A549 (cell line): Measurements from ENCODE around the gene ANO2. TPM values are rescaled to one million over a fixed set of nuclear protein-coding genes. Genes with fewer than 3 reads are reported as not detected.

ENCODE experiments used
- ATAC-seq, 2 experiments: fragments of 200-7000 bp in 1 of 2; fragments of >200 bp in 1 of 2; cut with Nextera tagmentation in 1 of 2; cut with Tn5 transposase in 1 of 2; 3 replicates each; pipeline versions ENCODE4 v1.8.0 to v1.9.1; 2018 to 2020; ENCODE audit warnings: mild to moderate bottlenecking in 1 of 2, moderate library complexity in 1 of 2
- CTCF ChIA-PET: fragments of 300-600 bp; sonication (Branson Sonifier 250); formaldehyde crosslinking; extraction: SDS; loops from one replicate; lab custom pipeline; 2021; ENCODE audit warnings: antibody characterized with exemption, inconsistent platforms; lab: Yijun Ruan, JAX
- POLR2A ChIA-PET: fragments of 350-600 bp; formaldehyde crosslinking; extraction: SDS; loops from one replicate; lab custom pipeline; 2021; ENCODE audit warnings: antibody characterized with exemption, inconsistent platforms; lab: Yijun Ruan, JAX
- DNase-seq, 2 experiments: peaks; one replicate each; pipeline versions ENCODE4 v3.0.0 to v3.0.0-alpha.2; 2011 to 2016; ENCODE audit warnings: low read depth in 1 of 2, low spot score in 1 of 2
- FAIRE-seq: peaks from 2 replicates; lab custom pipeline; 2011; peaks lifted over from hg19 to GRCh38; lab: Jason Lieb, UNC
- H3K27ac ChIP-seq, 2 experiments: fragments of >200 bp; sonication (Bioruptor Twin); formaldehyde crosslinking; 3 replicates each; pipeline ENCODE4 v1.5.1; 2016 to 2017
- H3K4me1 ChIP-seq: fragments of >200 bp; sonication (Bioruptor Twin); formaldehyde crosslinking; 3 replicates; pipeline ENCODE4 v1.6.1; 2016
- H3K4me2 ChIP-seq: fragments of >200 bp; sonication (Bioruptor Twin); formaldehyde crosslinking; 3 replicates; pipeline ENCODE4 v1.6.1; 2016
- H3K4me3 ChIP-seq: fragments of >200 bp; sonication (Bioruptor Twin); formaldehyde crosslinking; 3 replicates; pipeline ENCODE4 v1.5.1; 2016
- H3K9me3 ChIP-seq: fragments of >200 bp; sonication (Bioruptor Twin); formaldehyde crosslinking; 3 replicates; pipeline ENCODE4 v1.6.1; 2016
- BHLHE40 ChIP-seq: IDR thresholded peaks from 2 replicates; pipeline ENCODE4 v1.6.1; 2012; ENCODE audit warnings: low read depth, low read length, inconsistent platforms
- CHD2 ChIP-seq: fragments of 150-350 bp; IDR thresholded peaks from 2 replicates; pipeline ENCODE4 v1.6.1; 2014; ENCODE audit warnings: low read length; ENCODE audit not compliant: partially characterized antibody
- CHD4 ChIP-seq: fragments of 200-600 bp; sonication (generic); IDR thresholded peaks from 2 replicates; pipeline ENCODE4 v1.6.1; 2016; ENCODE audit warnings: antibody characterized with exemption, mild to moderate bottlenecking, borderline replicate concordance
- ESRRA ChIP-seq: fragments of 150-350 bp; IDR thresholded peaks from 2 replicates; pipeline ENCODE4 v1.6.1; 2014; ENCODE audit warnings: mild to moderate bottlenecking, low read length, borderline replicate concordance
- FOXS1 ChIP-seq: fragments of 250-450 bp; sonication (Bioruptor Pico); IDR thresholded peaks from 2 replicates; pipeline ENCODE4 v1.5.0; 2020; ENCODE audit warnings: mild to moderate bottlenecking, moderate library complexity
- GATA3 ChIP-seq: IDR thresholded peaks from 2 replicates; pipeline ENCODE4 v1.6.1; 2012; ENCODE audit warnings: borderline replicate concordance
- JUN ChIP-seq, 2 experiments: fragments of >200 bp; sonication (Bioruptor Twin); formaldehyde crosslinking; IDR thresholded peaks; 2 replicates in 1 of 2; 3 replicates in 1 of 2; pipeline ENCODE4 v1.6.1; 2016 to 2017
- MAFK ChIP-seq: fragments of 450-650 bp; IDR thresholded peaks from 2 replicates; pipeline ENCODE4 v1.6.1; 2014; ENCODE audit not compliant: partially characterized antibody
- MAZ ChIP-seq: fragments of 150-350 bp; IDR thresholded peaks from 2 replicates; pipeline ENCODE4 v1.6.1; 2014; ENCODE audit warnings: antibody characterized with exemption, low read depth, low read length, borderline replicate concordance
- NPAS2 ChIP-seq: fragments of 250-450 bp; sonication (Bioruptor Pico); IDR thresholded peaks from 2 replicates; pipeline ENCODE4 v1.8.0; 2022; ENCODE audit warnings: mild to moderate bottlenecking, moderate library complexity, borderline replicate concordance
- NR3C1 ChIP-seq: fragments of >200 bp; sonication (Bioruptor Twin); formaldehyde crosslinking; IDR thresholded peaks from 3 replicates; pipeline ENCODE4 v1.6.1; 2017
- PHF8 ChIP-seq: fragments of 200-600 bp; sonication (generic); IDR thresholded peaks from 2 replicates; pipeline ENCODE4 v1.6.1; 2016; ENCODE audit warnings: low read depth, mild to moderate bottlenecking, antibody characterized with exemption, moderate library complexity, borderline replicate concordance
- POLR2A ChIP-seq: IDR thresholded peaks from 2 replicates; pipeline ENCODE4 v1.6.1; 2012; ENCODE audit warnings: mild to moderate bottlenecking, low read length
- RAD21 ChIP-seq, 2 experiments: fragments of >200 bp in 1 of 2; sonication (Bioruptor Twin) in 1 of 2; formaldehyde crosslinking in 1 of 2; IDR thresholded peaks in 1 of 2; conservative IDR thresholded peaks in 1 of 2; 2 replicates in 1 of 2; 3 replicates in 1 of 2; pipeline ENCODE4 v1.6.1; 2012 to 2018; ENCODE audit warnings: inconsistent platforms in 1 of 2
- RARB ChIP-seq: fragments of 250-450 bp; sonication (Bioruptor Pico); IDR thresholded peaks from 2 replicates; pipeline ENCODE4 v1.8.0; 2021; ENCODE audit warnings: mild to moderate bottlenecking, moderate library complexity
- SREBF2 ChIP-seq: fragments of 450-650 bp; IDR thresholded peaks from 2 replicates; pipeline ENCODE4 v1.6.1; 2014; ENCODE audit warnings: mild to moderate bottlenecking, moderate library complexity
- ZSCAN20 ChIP-seq: fragments of 250-450 bp; sonication (Bioruptor Pico); IDR thresholded peaks from 2 replicates; pipeline ENCODE4 v1.8.0; 2022; ENCODE audit warnings: mild to moderate bottlenecking, moderate library complexity
- WGBS: methylation state at CpG from one replicate; pipeline ENCODE4 v1.1.6; 2017; ENCODE audit errors: missing lambda C conversion rate; 5-methylcytosine and 5-hydroxymethylcytosine counted together
- polyA plus RNA-seq, 4 experiments: library from polyadenylated mRNA; depleted of rRNA in 3 of 4; stranded (reverse); fragments of >200 nt; fragmentation: RNase III in 1 of 4; extraction: RNeasy Plus Mini Kit Qiagen cat#74134 plus additional on column Dnase treatment in 1 of 4; gene quantifications; 2 replicates in 3 of 4; 3 replicates in 1 of 4; pipeline ENCODE4 v1.2.3, GENCODE V29; 2011 to 2017
- TF ChIP-seq, protein P1 (sequence below): fragments of 150-350 bp; IDR thresholded peaks from 2 replicates; pipeline ENCODE4 v1.6.1; 2014; ENCODE audit warnings: low read depth, mild to moderate bottlenecking, low read length
- TF ChIP-seq, protein P2 (sequence below): IDR thresholded peaks from 2 replicates; pipeline ENCODE4 v1.6.1; 2012; ENCODE audit warnings: low read depth, borderline replicate concordance
- TF ChIP-seq, protein P3 (sequence below): fragments of 200-600 bp; sonication (generic); IDR thresholded peaks from 2 replicates; pipeline ENCODE4 v1.6.1; 2016; ENCODE audit warnings: antibody characterized with exemption, mild to moderate bottlenecking, moderate library complexity
- TF ChIP-seq, protein P4 (sequence below): fragments of >200 bp; sonication (Bioruptor Twin); formaldehyde crosslinking; IDR thresholded peaks from 3 replicates; pipeline ENCODE4 v1.6.1; 2016
- TF ChIP-seq, protein P5 (sequence below): fragments of 250-450 bp; sonication (Bioruptor Pico); IDR thresholded peaks from 2 replicates; pipeline ENCODE4 v1.5.0; 2021; ENCODE audit warnings: mild to moderate bottlenecking, moderate library complexity, borderline replicate concordance
- TF ChIP-seq, protein P6 (sequence below): fragments of >200 bp; sonication (Bioruptor Twin); formaldehyde crosslinking; IDR thresholded peaks from 2 replicates; pipeline ENCODE4 v1.6.1; 2016
- TF ChIP-seq, protein P7 (sequence below): fragments of 250-450 bp; sonication (Bioruptor Pico); IDR thresholded peaks from 2 replicates; pipeline ENCODE4 v1.5.0; 2020; ENCODE audit warnings: low read depth, mild to moderate bottlenecking, moderate library complexity
- TF ChIP-seq, protein P8 (sequence below): IDR thresholded peaks from 2 replicates; pipeline ENCODE4 v1.6.1; 2012
- TF ChIP-seq, protein P9 (sequence below): fragments of 450-650 bp; IDR thresholded peaks from 2 replicates; pipeline ENCODE4 v1.6.1; 2014; ENCODE audit warnings: antibody characterized with exemption

The ANO2 gene
- polyA plus RNA-seq, 2 of the 4 experiments (the other 2 are of a cell fraction): not detected

DNA sequence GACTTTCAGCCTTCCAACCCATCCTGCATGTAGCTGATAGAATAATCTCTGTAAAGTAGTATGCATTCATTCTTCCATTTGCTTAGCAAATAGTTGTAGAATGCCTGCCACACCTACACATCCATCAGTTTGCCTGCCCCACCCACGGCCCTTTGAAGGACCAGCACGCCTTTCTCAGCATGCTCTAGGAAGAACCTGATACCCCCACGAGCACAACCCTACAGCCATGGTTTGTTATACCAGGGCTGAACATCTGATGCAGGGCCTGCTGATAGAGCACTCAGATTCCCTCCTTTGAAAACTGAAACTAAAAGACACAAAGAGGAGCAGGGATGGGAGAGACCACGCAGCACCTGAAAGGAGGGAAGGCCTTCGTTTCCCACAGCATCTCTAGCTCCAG lies 205.1 kb downstream of the ANO2 start:
- DNase-seq (no peak), ATAC-seq (no peak), FAIRE-seq (no peak)
- no peak overlapping the region for H3K4me2 ChIP-seq
- 0% methylated on average over 5 of the region's 5 CpGs for WGBS
- ChIA-PET CTCF (interaction anchor here (1.2 kb wide), 1 partner anchor 16 kb away, joined by 3 read pairs; no protein-coding TSS in a partner anchor), POLR2A (no interaction called here)
- TF ChIP-seq, protein P1, sequence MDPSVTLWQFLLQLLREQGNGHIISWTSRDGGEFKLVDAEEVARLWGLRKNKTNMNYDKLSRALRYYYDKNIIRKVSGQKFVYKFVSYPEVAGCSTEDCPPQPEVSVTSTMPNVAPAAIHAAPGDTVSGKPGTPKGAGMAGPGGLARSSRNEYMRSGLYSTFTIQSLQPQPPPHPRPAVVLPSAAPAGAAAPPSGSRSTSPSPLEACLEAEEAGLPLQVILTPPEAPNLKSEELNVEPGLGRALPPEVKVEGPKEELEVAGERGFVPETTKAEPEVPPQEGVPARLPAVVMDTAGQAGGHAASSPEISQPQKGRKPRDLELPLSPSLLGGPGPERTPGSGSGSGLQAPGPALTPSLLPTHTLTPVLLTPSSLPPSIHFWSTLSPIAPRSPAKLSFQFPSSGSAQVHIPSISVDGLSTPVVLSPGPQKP: no peak
- TF ChIP-seq ZSCAN20 (no peak), JUN (IDR thresholded peaks at IDR 0.05) (no peak), POLR2A (no peak), RARB (CRISPR knock-in tag) (no peak), NPAS2 (CRISPR knock-in tag) (no peak), CHD2 (no peak), GATA3 (no peak)
- TF ChIP-seq, protein P2, sequence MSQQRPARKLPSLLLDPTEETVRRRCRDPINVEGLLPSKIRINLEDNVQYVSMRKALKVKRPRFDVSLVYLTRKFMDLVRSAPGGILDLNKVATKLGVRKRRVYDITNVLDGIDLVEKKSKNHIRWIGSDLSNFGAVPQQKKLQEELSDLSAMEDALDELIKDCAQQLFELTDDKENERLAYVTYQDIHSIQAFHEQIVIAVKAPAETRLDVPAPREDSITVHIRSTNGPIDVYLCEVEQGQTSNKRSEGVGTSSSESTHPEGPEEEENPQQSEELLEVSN: no peak
- TF ChIP-seq, protein P3, sequence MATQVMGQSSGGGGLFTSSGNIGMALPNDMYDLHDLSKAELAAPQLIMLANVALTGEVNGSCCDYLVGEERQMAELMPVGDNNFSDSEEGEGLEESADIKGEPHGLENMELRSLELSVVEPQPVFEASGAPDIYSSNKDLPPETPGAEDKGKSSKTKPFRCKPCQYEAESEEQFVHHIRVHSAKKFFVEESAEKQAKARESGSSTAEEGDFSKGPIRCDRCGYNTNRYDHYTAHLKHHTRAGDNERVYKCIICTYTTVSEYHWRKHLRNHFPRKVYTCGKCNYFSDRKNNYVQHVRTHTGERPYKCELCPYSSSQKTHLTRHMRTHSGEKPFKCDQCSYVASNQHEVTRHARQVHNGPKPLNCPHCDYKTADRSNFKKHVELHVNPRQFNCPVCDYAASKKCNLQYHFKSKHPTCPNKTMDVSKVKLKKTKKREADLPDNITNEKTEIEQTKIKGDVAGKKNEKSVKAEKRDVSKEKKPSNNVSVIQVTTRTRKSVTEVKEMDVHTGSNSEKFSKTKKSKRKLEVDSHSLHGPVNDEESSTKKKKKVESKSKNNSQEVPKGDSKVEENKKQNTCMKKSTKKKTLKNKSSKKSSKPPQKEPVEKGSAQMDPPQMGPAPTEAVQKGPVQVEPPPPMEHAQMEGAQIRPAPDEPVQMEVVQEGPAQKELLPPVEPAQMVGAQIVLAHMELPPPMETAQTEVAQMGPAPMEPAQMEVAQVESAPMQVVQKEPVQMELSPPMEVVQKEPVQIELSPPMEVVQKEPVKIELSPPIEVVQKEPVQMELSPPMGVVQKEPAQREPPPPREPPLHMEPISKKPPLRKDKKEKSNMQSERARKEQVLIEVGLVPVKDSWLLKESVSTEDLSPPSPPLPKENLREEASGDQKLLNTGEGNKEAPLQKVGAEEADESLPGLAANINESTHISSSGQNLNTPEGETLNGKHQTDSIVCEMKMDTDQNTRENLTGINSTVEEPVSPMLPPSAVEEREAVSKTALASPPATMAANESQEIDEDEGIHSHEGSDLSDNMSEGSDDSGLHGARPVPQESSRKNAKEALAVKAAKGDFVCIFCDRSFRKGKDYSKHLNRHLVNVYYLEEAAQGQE: no peak
- TF ChIP-seq, protein P4, sequence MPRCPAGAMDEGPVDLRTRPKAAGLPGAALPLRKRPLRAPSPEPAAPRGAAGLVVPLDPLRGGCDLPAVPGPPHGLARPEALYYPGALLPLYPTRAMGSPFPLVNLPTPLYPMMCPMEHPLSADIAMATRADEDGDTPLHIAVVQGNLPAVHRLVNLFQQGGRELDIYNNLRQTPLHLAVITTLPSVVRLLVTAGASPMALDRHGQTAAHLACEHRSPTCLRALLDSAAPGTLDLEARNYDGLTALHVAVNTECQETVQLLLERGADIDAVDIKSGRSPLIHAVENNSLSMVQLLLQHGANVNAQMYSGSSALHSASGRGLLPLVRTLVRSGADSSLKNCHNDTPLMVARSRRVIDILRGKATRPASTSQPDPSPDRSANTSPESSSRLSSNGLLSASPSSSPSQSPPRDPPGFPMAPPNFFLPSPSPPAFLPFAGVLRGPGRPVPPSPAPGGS: no peak
- TF ChIP-seq, protein P5, sequence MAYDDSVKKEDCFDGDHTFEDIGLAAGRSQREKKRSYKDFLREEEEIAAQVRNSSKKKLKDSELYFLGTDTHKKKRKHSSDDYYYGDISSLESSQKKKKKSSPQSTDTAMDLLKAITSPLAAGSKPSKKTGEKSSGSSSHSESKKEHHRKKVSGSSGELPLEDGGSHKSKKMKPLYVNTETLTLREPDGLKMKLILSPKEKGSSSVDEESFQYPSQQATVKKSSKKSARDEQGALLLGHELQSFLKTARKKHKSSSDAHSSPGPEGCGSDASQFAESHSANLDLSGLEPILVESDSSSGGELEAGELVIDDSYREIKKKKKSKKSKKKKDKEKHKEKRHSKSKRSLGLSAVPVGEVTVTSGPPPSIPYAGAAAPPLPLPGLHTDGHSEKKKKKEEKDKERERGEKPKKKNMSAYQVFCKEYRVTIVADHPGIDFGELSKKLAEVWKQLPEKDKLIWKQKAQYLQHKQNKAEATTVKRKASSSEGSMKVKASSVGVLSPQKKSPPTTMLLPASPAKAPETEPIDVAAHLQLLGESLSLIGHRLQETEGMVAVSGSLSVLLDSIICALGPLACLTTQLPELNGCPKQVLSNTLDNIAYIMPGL (CRISPR knock-in tag): no peak
- H3K4me3 ChIP-seq: no peak overlapping the region
- no peaks in the 10 kb centered on the region for H3K4me1 ChIP-seq
- no peaks in the 10 kb centered on the region for H3K9me3 ChIP-seq
- no peak overlapping the region for H3K27ac ChIP-seq

DNA sequence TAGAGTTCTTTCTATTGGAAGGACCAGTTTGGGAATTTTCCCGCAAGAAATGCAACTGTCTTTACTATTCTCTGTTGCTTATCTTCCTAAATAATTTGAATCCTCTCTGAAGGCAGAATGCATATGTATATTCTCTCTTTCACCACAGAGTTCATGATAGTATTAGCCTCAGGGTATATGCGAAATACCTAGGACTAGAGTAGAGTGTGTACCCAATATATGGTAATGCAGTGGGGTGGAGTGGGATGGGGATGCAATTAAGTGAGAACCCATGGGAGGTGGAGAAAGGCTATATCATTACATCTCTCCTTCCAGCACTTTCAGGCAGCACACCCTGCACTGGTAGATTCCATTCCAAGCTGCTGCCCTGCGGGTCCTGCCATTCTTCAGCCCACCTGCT lies 207.3 kb downstream of the ANO2 start:
- H3K27ac ChIP-seq: no peak overlapping the region
- no peak overlapping the region for H3K4me2 ChIP-seq
- no peaks in the 10 kb centered on the region for H3K9me3 ChIP-seq
- CTCF ChIA-PET: no interaction called here
- DNase-seq: no peak
- no peak for ATAC-seq
- 29% methylated on average over 3 of the region's 3 CpGs for WGBS
- H3K4me1 ChIP-seq: no peaks in the 10 kb centered on the region
- no peak for FAIRE-seq
- POLR2A ChIA-PET: no interaction called here
- H3K4me3 ChIP-seq: no peak overlapping the region
- TF ChIP-seq RAD21 (conservative IDR thresholded peaks at IDR 0.05 in 1 of 2, IDR thresholded peaks at IDR 0.05 in 1 of 2): no peak
- TF ChIP-seq, protein P6, sequence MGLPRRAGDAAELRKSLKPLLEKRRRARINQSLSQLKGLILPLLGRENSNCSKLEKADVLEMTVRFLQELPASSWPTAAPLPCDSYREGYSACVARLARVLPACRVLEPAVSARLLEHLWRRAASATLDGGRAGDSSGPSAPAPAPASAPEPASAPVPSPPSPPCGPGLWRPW: no peak
- TF ChIP-seq SREBF2: no peak
- TF ChIP-seq ESRRA: no peak
- no peak for TF ChIP-seq PHF8
- TF ChIP-seq MAFK: no peak
- TF ChIP-seq BHLHE40: no peak
- no peak for TF ChIP-seq MAZ
- no peak for TF ChIP-seq RARB (CRISPR knock-in tag)
- no peak for TF ChIP-seq FOXS1 (CRISPR knock-in tag)
- no peak for TF ChIP-seq CHD4
- TF ChIP-seq, protein P7, sequence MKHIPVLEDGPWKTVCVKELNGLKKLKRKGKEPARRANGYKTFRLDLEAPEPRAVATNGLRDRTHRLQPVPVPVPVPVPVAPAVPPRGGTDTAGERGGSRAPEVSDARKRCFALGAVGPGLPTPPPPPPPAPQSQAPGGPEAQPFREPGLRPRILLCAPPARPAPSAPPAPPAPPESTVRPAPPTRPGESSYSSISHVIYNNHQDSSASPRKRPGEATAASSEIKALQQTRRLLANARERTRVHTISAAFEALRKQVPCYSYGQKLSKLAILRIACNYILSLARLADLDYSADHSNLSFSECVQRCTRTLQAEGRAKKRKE (CRISPR knock-in tag): no peak
- TF ChIP-seq, protein P8, sequence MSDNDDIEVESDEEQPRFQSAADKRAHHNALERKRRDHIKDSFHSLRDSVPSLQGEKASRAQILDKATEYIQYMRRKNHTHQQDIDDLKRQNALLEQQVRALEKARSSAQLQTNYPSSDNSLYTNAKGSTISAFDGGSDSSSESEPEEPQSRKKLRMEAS: no peak
- TF ChIP-seq NR3C1: no peak
- TF ChIP-seq, protein P2: no peak
- no peak for TF ChIP-seq POLR2A
- TF ChIP-seq, protein P9, sequence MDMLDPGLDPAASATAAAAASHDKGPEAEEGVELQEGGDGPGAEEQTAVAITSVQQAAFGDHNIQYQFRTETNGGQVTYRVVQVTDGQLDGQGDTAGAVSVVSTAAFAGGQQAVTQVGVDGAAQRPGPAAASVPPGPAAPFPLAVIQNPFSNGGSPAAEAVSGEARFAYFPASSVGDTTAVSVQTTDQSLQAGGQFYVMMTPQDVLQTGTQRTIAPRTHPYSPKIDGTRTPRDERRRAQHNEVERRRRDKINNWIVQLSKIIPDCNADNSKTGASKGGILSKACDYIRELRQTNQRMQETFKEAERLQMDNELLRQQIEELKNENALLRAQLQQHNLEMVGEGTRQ: no peak
